H1 (cell line): Measurements from ENCODE around the gene CACNG8. TPM values are rescaled to one million over a fixed set of nuclear protein-coding genes. Genes with fewer than 3 reads are reported as not detected.
A peak's percentile ranks its signal among the peaks of the same experiment; 100 is the strongest.

ENCODE experiments used
- CTCF ChIA-PET: fragments of 300-600 bp; sonication (Branson Sonifier 250); formaldehyde crosslinking; loops from one replicate; lab custom pipeline; 2021; ENCODE audit not compliant: partially characterized antibody; lab: Charles Lee
- POLR2A ChIA-PET: fragments of 300-600 bp; sonication (Branson Sonifier 250); formaldehyde crosslinking; loops from one replicate; lab custom pipeline; 2021; ENCODE audit warnings: inconsistent platforms; ENCODE audit not compliant: partially characterized antibody; lab: Charles Lee
- DNase-seq, 2 experiments: peaks; one replicate each; pipeline versions ENCODE4 v3.0.0 to v3.0.0-alpha.2; 2010 to 2022; ENCODE audit warnings: low spot score in 2 of 2, low read depth in 1 of 2, mixed read lengths in 1 of 2
- FAIRE-seq: peaks from 2 replicates; lab custom pipeline; 2011; peaks lifted over from hg19 to GRCh38; lab: Jason Lieb, UNC
- H2AFZ ChIP-seq: 2 replicates; pipeline ENCODE4 v1.8.1; 2012; ENCODE audit warnings: low read length, inconsistent platforms
- H2AK5ac ChIP-seq: 2 replicates; pipeline ENCODE4 v1.6.1; 2013; ENCODE audit warnings: low read depth, low read length
- H2BK120ac ChIP-seq: replicated peaks from 2 replicates; pipeline ENCODE3; 2013; ENCODE audit warnings: low read depth, low read length, inconsistent platforms
- H2BK12ac ChIP-seq: 2 replicates; pipeline ENCODE4 v1.6.1; 2013; ENCODE audit warnings: low read depth, low read length
- H2BK15ac ChIP-seq: 2 replicates; pipeline ENCODE4 v1.6.1; 2013; ENCODE audit warnings: low read length
- H2BK20ac ChIP-seq: 2 replicates; pipeline ENCODE4 v1.6.1; 2013; ENCODE audit warnings: low read length
- H2BK5ac ChIP-seq: 2 replicates; pipeline ENCODE4 v1.6.1; 2013; ENCODE audit warnings: low read depth, low read length
- H3K14ac ChIP-seq: 2 replicates; pipeline ENCODE4 v1.6.1; 2013; ENCODE audit warnings: inconsistent platforms; ENCODE audit not compliant: insufficient read length
- H3K18ac ChIP-seq: 2 replicates; pipeline ENCODE4 v1.6.1; 2013; ENCODE audit warnings: low read length; ENCODE audit errors: extremely low read depth
- H3K23ac ChIP-seq: 2 replicates; pipeline ENCODE4 v1.6.1; 2013; ENCODE audit warnings: inconsistent platforms; ENCODE audit not compliant: insufficient read length
- H3K23me2 ChIP-seq: 2 replicates; pipeline ENCODE4 v1.6.1; 2013; ENCODE audit warnings: low read depth, low read length
- H3K27ac ChIP-seq: 2 replicates; pipeline ENCODE4 v1.6.1; 2011; ENCODE audit warnings: low read depth, low read length, inconsistent platforms
- H3K27me3 ChIP-seq, 4 experiments: replicated peaks in 1 of 4; 1 replicate in 1 of 4; 2 replicates in 3 of 4; pipeline versions ENCODE4 v1.6.1 to v1.8.1; 2011 to 2013; ENCODE audit warnings: low read length in 3 of 4, mild to moderate bottlenecking in 3 of 4, inconsistent platforms in 2 of 4, mixed read lengths in 2 of 4, moderate library complexity in 1 of 4; ENCODE audit not compliant: control insufficient read depth in 3 of 4, insufficient read depth in 3 of 4; ENCODE audit errors: extremely low read depth in 1 of 4
- H3K36me3 ChIP-seq, 4 experiments: 2 replicates each; pipeline versions ENCODE4 v1.6.1 to v1.8.1; 2011 to 2013; ENCODE audit warnings: mild to moderate bottlenecking in 4 of 4, low read length in 3 of 4, moderate library complexity in 2 of 4, control low read depth in 1 of 4, inconsistent platforms in 1 of 4; ENCODE audit not compliant: insufficient read depth in 4 of 4, control insufficient read depth in 2 of 4
- H3K4ac ChIP-seq: replicated peaks from 2 replicates; pipeline ENCODE3; 2013; ENCODE audit warnings: low read length, low read depth, mixed read lengths, inconsistent platforms; ENCODE audit not compliant: insufficient read length
- H3K4me1 ChIP-seq, 4 experiments: replicated peaks in 1 of 4; 1 replicate in 1 of 4; 2 replicates in 3 of 4; pipeline versions ENCODE4 v1.6.1 to v1.8.1; 2011 to 2013; ENCODE audit warnings: low read length in 3 of 4, inconsistent platforms in 2 of 4, mixed read lengths in 1 of 4; ENCODE audit not compliant: insufficient read depth in 4 of 4, control insufficient read depth in 3 of 4
- H3K4me2 ChIP-seq, 2 experiments: 2 replicates each; pipeline versions ENCODE4 v1.6.1 to v1.8.1; 2011 to 2013; ENCODE audit warnings: low read depth in 2 of 2, low read length in 2 of 2, control low read depth in 1 of 2, inconsistent platforms in 1 of 2, mild to moderate bottlenecking in 1 of 2; ENCODE audit not compliant: insufficient read depth in 1 of 2
- H3K4me3 ChIP-seq, 4 experiments: fragments of 200-600, 300-600 bp in 1 of 4; sonication (generic), shearing (Covaris generic), sonication (Bioruptor Twin) in 1 of 4; 2 replicates each; pipeline versions ENCODE4 v1.5.1 to v1.8.1; 2011 to 2016; ENCODE audit warnings: low read length in 4 of 4, low read depth in 3 of 4, control low read depth in 2 of 4, inconsistent platforms in 2 of 4, mild to moderate bottlenecking in 2 of 4, mixed read lengths in 1 of 4, moderate library complexity in 1 of 4; ENCODE audit not compliant: insufficient read depth in 2 of 4; ENCODE audit errors: extremely low read depth in 1 of 4
- H3K56ac ChIP-seq: replicated peaks from 2 replicates; pipeline ENCODE3; 2013; ENCODE audit warnings: low read depth, mild to moderate bottlenecking, mixed read lengths, low read length, inconsistent platforms; ENCODE audit not compliant: insufficient read length
- H3K79me1 ChIP-seq: 2 replicates; pipeline ENCODE4 v1.6.1; 2013; ENCODE audit warnings: low read depth, low read length, control low read depth
- H3K79me2 ChIP-seq, 2 experiments: 2 replicates each; pipeline versions ENCODE4 v1.6.1 to v1.8.1; 2012 to 2013; ENCODE audit warnings: low read length in 2 of 2, mild to moderate bottlenecking in 2 of 2, inconsistent platforms in 1 of 2; ENCODE audit not compliant: insufficient read depth in 2 of 2, control insufficient read depth in 1 of 2
- H3K9ac ChIP-seq, 4 experiments: replicated peaks in 1 of 4; 1 replicate in 1 of 4; 2 replicates in 3 of 4; pipeline versions ENCODE4 v1.6.1 to v1.8.1; 2011 to 2013; ENCODE audit warnings: low read depth in 3 of 4, low read length in 3 of 4, control low read depth in 2 of 4, mild to moderate bottlenecking in 2 of 4, moderate library complexity in 2 of 4, inconsistent platforms in 1 of 4; ENCODE audit errors: extremely low read depth in 1 of 4
- H3K9me3 ChIP-seq, 2 experiments: 2 replicates each; pipeline versions ENCODE4 v1.6.1 to v1.8.1; 2012 to 2013; ENCODE audit warnings: mild to moderate bottlenecking in 2 of 2, moderate library complexity in 2 of 2, control low read depth in 1 of 2, inconsistent platforms in 1 of 2, low read depth in 1 of 2, low read length in 1 of 2, mixed read lengths in 1 of 2; ENCODE audit not compliant: insufficient read depth in 2 of 2
- H4K20me1 ChIP-seq, 2 experiments: replicated peaks in 1 of 2; 2 replicates each; pipeline versions ENCODE3 to v1.8.1; 2011 to 2013; ENCODE audit warnings: inconsistent platforms in 2 of 2, low read length in 2 of 2, mild to moderate bottlenecking in 1 of 2; ENCODE audit not compliant: insufficient read depth in 2 of 2, control insufficient read depth in 1 of 2
- H4K5ac ChIP-seq: 2 replicates; pipeline ENCODE4 v1.6.1; 2013; ENCODE audit warnings: low read length, low read depth, mixed read lengths, inconsistent platforms; ENCODE audit not compliant: insufficient read length
- H4K8ac ChIP-seq: 2 replicates; pipeline ENCODE4 v1.8.0; 2013; ENCODE audit warnings: mild to moderate bottlenecking, moderate library complexity, low read length, inconsistent platforms; ENCODE audit not compliant: insufficient read depth; ENCODE audit errors: extremely low read depth
- H4K91ac ChIP-seq: replicated peaks from 2 replicates; pipeline ENCODE3; 2013; ENCODE audit warnings: low read length, mixed read lengths, inconsistent platforms; ENCODE audit not compliant: insufficient read length
- CREB1 ChIP-seq: IDR thresholded peaks from 2 replicates; pipeline ENCODE4 v1.6.1; 2012; ENCODE audit warnings: inconsistent platforms
- MAX ChIP-seq: IDR thresholded peaks from 2 replicates; pipeline ENCODE4 v1.6.1; 2012; ENCODE audit warnings: inconsistent platforms
- RFX5 ChIP-seq: IDR thresholded peaks from 2 replicates; pipeline ENCODE4 v1.6.1; 2011; ENCODE audit warnings: low read depth, low read length, improper control_type of control experiment, borderline replicate concordance
- SP1 ChIP-seq: IDR thresholded peaks from 2 replicates; pipeline ENCODE4 v1.6.1; 2011; ENCODE audit warnings: low read depth, low read length
- SP4 ChIP-seq: IDR thresholded peaks from 2 replicates; pipeline ENCODE4 v1.6.1; 2012; ENCODE audit warnings: low read length, inconsistent platforms
- SRF ChIP-seq: IDR thresholded peaks from 2 replicates; pipeline ENCODE4 v1.6.1; 2011; ENCODE audit warnings: mild to moderate bottlenecking, low read depth, low read length, moderate library complexity
- TAF7 ChIP-seq: optimal IDR thresholded peaks from 2 replicates; pipeline ENCODE3; 2011; ENCODE audit warnings: low read depth, mild to moderate bottlenecking, inconsistent platforms, low read length, moderate library complexity, borderline replicate concordance
- TCF12 ChIP-seq: IDR thresholded peaks from 2 replicates; pipeline ENCODE4 v1.6.1; 2011; ENCODE audit warnings: low read depth, mild to moderate bottlenecking, low read length
- WGBS, 2 experiments: shearing (Covaris generic) in 1 of 2; methylation state at CpG; one replicate each; pipeline versions ENCODE4 v1.1.6 to v1.1.7; 2013 to 2015; ENCODE audit warnings: low lambda C conversion rate in 2 of 2, mixed read lengths in 2 of 2, inconsistent platforms in 1 of 2, low coverage in 1 of 2, missing lambda C conversion rate in 1 of 2; ENCODE audit not compliant: insufficient replicate concordance in 2 of 2, insufficient coverage in 1 of 2, insufficient read length in 1 of 2; ENCODE audit errors: extremely low coverage in 1 of 2, missing lambda C conversion rate in 1 of 2; 5-methylcytosine and 5-hydroxymethylcytosine counted together
- polyA plus RNA-seq, 7 experiments: library from polyadenylated mRNA; depleted of rRNA in 3 of 7; stranded (reverse) in 5 of 7; unstranded in 2 of 7; fragments of >200 nt in 5 of 7; fragments of 200-250 nt in 2 of 7; gene quantifications; 1 replicate in 5 of 7; 2 replicates in 1 of 7; 4 replicates in 1 of 7; pipeline versions ENCODE4 v1.2.1 to v1.2.3, GENCODE V29; 2011 to 2013; ENCODE audit warnings: missing spikeins in 2 of 7, mixed read lengths in 2 of 7
- total RNA-seq: library from RNA; stranded (reverse); fragmentation: NEBNext Ultra II Directional; extraction: Animal tissue kit (Norgen Biotek cat#: 25700); gene quantifications from 2 replicates; pipeline ENCODE4 v1.2.1, GENCODE V29; 2021
- TF ChIP-seq, protein P1 (sequence below): IDR thresholded peaks from 2 replicates; pipeline ENCODE4 v1.6.1; 2012; ENCODE audit warnings: low read length, inconsistent platforms

Gene CACNG8
- total and polyA plus RNA-seq, 2 of the 8 experiments (the other 6 are each of a cell fraction or from before 2014, with no cell fraction given), result 0.41 to 4.5 TPM

DNA sequence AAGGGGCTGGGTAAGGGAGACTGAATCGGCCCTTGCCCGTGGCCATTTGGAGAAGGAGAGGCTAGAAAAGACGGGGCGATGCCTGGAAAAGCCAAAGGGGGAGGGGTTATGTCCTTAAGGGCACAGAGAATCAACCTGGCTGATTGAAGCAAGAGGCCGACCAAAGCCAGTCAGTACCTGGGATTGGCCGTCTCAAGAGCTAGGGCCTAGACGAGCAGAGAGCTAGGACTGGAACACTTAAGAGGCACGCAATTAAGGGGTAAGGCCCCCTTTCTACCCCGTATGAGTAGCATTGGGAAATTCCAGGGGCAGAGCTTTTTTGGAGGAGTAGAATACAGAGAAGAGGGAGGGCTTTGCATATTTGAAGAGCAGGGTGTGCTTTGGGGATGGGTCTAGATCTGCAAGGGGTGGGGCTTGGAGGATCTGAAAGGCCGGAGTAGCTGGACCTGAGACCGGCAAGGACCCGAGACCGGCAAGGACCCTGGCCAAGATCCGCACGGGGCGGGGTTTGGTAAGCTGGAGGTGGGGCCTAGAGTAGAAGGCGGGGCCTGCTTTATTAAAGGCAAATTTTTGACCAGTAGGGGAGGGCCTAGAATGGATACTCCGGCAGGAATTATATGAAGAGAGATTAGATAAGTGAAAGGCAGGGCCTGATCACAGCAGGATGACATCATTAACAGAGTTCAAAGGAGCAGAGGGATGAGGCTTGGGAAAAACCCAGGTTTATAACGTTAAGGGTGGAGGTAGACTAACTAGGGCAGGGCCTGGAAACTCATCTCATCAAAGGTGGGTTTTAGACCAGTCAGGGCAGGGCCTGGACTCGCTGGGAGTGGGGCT is 18.0 kb downstream of the CACNG8 start:
- 0 out of 2 replicates have a peak overlapping the region, but pooled peaks have one; percentile 93 for H2AK5ac ChIP-seq
- ChIA-PET POLR2A (interaction anchor here (0.7 to 3.1 kb wide), 45 partner anchors 8 to 220 kb away, joined by 3 to 41 read pairs (median 4); partner anchors contain the start of genes CACNG6, MYADM and RPS9), CTCF (interaction anchor here (0.6 to 3.2 kb wide), 26 partner anchors 9 to 188 kb away, joined by 3 to 35 read pairs (median 4); partner anchors contain the start of gene PRKCG)
- peak; percentile 85 for FAIRE-seq
- peak overlapping the region; percentile 27 for H4K5ac ChIP-seq
- H3K27me3 ChIP-seq, result peaks cover 0 to 3% (median 1%) of the 10 kb centered on the region in 4 experiments; a peak in 3 of 7 replicates
- H4K91ac ChIP-seq, result peak overlapping the region; percentile 3
- no peaks in the 10 kb centered on the region for H3K79me1 ChIP-seq
- peaks cover 4 to 14% (median 9%) of the 10 kb centered on the region in 4 experiments for H3K4me1 ChIP-seq
- H4K20me1 ChIP-seq, result peaks cover 6 to 10% of the 10 kb centered on the region in 2 experiments
- peak overlapping the region; percentile 81 for H3K18ac ChIP-seq
- peak overlapping the region; percentile 92; the same call in 1 of the 2 replicates for H2BK15ac ChIP-seq
- peak overlapping the region; percentile 80 for H2BK12ac ChIP-seq
- H2BK120ac ChIP-seq, result peak overlapping the region; percentile 47
- H3K36me3 ChIP-seq, result no peaks in the 10 kb centered on the region
- peak overlapping the region; percentile 4; the same call in 1 of the 2 replicates for H2AFZ ChIP-seq
- H4K8ac ChIP-seq, result peak overlapping the region; percentile 91; the same call in 1 of the 2 replicates
- 8% methylated on average over 20 of the region's 20 CpGs; no CpG with 5 or more reads in 1 of the 2 experiments for WGBS, 2 experiments
- H3K14ac ChIP-seq, result no peak overlapping the region
- no peak overlapping the region for H3K4ac ChIP-seq
- no peak overlapping the region for H3K23ac ChIP-seq
- peak overlapping the region; percentile 90 to 95 for H3K4me2 ChIP-seq
- H2BK5ac ChIP-seq, result peak overlapping the region; percentile 95
- peaks cover 28% of the 10 kb centered on the region for H3K23me2 ChIP-seq
- peak overlapping the region; percentile 51 for H3K56ac ChIP-seq
- peak in 1 of 2 experiments; percentile 94 for DNase-seq
- H3K9ac ChIP-seq, result peak overlapping the region in 3 of 4 experiments; percentile 31 to 65 (median 59); a peak in 4 of 7 replicates
- H3K4me3 ChIP-seq, result peak overlapping the region; percentile 52 to 88 (median 74)
- H3K9me3 ChIP-seq, result no peaks in the 10 kb centered on the region
- H2BK20ac ChIP-seq, result no peak overlapping the region
- peaks cover 0 to 3% of the 10 kb centered on the region in 2 experiments; a peak in 1 of 4 replicates for H3K79me2 ChIP-seq
- H3K27ac ChIP-seq, result peak overlapping the region; percentile 59
- TF ChIP-seq TAF7 (no peak), SP4 (peak; percentile 88), TCF12 (no peak), SP1 (peak; percentile 53; the same call in 1 of the 2 replicates), SRF (no peak), MAX (0 out of 2 replicates have a peak, but pooled peaks have one; percentile 5), CREB1 (no peak), RFX5 (no peak)
- TF ChIP-seq, protein P1, sequence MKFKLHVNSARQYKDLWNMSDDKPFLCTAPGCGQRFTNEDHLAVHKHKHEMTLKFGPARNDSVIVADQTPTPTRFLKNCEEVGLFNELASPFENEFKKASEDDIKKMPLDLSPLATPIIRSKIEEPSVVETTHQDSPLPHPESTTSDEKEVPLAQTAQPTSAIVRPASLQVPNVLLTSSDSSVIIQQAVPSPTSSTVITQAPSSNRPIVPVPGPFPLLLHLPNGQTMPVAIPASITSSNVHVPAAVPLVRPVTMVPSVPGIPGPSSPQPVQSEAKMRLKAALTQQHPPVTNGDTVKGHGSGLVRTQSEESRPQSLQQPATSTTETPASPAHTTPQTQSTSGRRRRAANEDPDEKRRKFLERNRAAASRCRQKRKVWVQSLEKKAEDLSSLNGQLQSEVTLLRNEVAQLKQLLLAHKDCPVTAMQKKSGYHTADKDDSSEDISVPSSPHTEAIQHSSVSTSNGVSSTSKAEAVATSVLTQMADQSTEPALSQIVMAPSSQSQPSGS, result peak; percentile 94
